GM12891 (cell line): ENCODE measurements around the gene FBXL7.

Experiments used
- POLR2A ChIP-seq: IDR thresholded peaks from 2 replicates; pipeline ENCODE4 v1.6.1; 2011; ENCODE audit warnings: low read depth, low read length, control low read depth
- POLR2AphosphoS5 ChIP-seq: IDR thresholded peaks from 2 replicates; pipeline ENCODE4 v1.6.1; 2011; ENCODE audit warnings: low read depth, low read length, control low read depth

- TF ChIP-seq POLR2A (no peak), POLR2AphosphoS5 (no peak)
These were observed 296.6 kb downstream of the FBXL7 start for GRCh38 chr5:15796557-15796956.
